ENCODE measurements around the gene IVNS1ABP.

The IVNS1ABP gene

GRCh38 chr1:185293967-185294542, 23.0 kb downstream of the IVNS1ABP start:
- no peak for DNase-seq (ENCODE audit: low spot score)

- DNase-seq (ENCODE audit: low spot score): no peak
Measured at GRCh38 chr1:185292237-185292636, 24.8 kb downstream of the IVNS1ABP start.

DNA sequence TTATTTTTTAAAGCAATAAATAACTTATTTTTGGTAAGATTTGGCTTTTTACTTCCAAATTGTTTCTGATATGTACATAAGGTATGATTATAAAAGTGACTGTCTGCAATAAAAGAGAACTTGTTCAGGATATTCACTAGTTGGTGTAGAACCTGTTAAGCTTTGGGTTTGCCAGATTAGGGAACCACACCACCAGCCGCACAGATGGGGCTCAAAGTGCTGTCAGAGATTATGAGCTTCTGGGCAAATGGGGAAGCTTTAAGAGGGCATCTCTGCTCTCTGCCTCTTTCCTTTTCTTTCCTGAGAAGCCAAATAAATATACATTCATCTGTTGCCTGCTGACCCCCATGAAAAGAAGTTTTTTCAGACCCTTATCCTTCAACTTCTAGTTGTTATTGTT, 25.4 kb downstream of the IVNS1ABP start:
- peak; percentile 53 for DNase-seq (ENCODE audit: low spot score)

- no peak for DNase-seq (ENCODE audit: low spot score)
Measured at GRCh38 chr1:185291159-185291558, 25.9 kb downstream of the IVNS1ABP start.

- DNase-seq (ENCODE audit: low spot score): no peak
Measured at GRCh38 chr1:185289880-185290279, 27.2 kb downstream of the IVNS1ABP start.

- no peak for DNase-seq (ENCODE audit: low spot score)
Measured at GRCh38 chr1:185288435-185288834, 28.6 kb downstream of the IVNS1ABP start.

- no peak for DNase-seq (ENCODE audit: low spot score)
Measured at GRCh38 chr1:185287451-185287850, 29.6 kb downstream of the IVNS1ABP start.

GRCh38 chr1:185284533-185285276, 32.3 kb downstream of the IVNS1ABP start:
- DNase-seq (ENCODE audit: low spot score): peak; percentile 79

DNA sequence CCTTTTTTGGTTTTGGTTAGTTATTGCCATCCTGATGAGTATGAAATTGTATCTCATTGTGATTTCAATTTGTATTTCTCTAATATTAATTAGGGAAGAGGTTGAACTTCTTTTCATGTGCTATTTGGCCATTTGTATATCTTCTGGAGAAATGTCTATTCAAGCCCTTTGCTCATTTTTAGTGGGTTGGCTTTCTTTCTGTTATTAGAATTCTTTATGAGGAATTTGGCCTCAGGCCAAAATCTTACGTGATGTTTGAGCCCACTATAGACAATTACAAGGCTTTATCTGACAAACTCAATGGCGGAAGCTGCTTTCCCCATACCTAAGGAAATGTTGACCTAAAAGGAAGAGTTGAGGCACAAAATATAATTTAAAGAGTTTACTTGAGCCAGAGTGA, 32.9 kb downstream of the IVNS1ABP start:
- DNase-seq (ENCODE audit: low spot score): peak; percentile 63

GRCh38 chr1:185281245-185281644, 35.8 kb downstream of the IVNS1ABP start:
- no peak for DNase-seq (ENCODE audit: low spot score)

- no peak for DNase-seq (ENCODE audit: low spot score)
Measured at GRCh38 chr1:185280589-185280988, 36.5 kb downstream of the IVNS1ABP start.

GRCh38 chr1:185279571-185279970, 37.5 kb downstream of the IVNS1ABP start:
- no peak for DNase-seq (ENCODE audit: low spot score)

- DNase-seq (ENCODE audit: low spot score): no peak
Measured at GRCh38 chr1:185271921-185272320, 45.1 kb downstream of the IVNS1ABP start.

DNA sequence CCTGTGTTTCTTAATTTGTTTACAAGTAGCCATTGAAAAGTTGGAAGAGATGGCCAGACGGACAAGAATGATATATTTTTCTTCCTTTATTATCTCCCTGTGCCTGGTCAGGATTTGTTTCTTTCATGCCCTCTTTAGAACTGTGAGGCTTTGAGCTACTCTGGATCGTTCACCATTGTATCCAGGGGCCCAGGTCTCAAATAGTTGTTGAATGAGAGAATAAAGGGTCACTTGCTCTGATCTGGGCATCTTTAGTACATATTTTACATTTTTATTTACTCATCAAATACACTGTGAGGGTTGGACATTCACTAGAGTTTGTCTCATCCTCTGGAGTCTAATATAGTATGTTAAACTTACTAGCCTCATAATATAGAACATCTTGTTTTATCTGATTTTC, 48.7 kb downstream of the IVNS1ABP start:
- DNase-seq (ENCODE audit: low spot score): no peak

- DNase-seq (ENCODE audit: low spot score): no peak
Measured at GRCh38 chr1:185267701-185268100, 49.3 kb downstream of the IVNS1ABP start.

GRCh38 chr1:185267301-185267700, 49.7 kb downstream of the IVNS1ABP start:
- no peak for DNase-seq (ENCODE audit: low spot score)

DNA sequence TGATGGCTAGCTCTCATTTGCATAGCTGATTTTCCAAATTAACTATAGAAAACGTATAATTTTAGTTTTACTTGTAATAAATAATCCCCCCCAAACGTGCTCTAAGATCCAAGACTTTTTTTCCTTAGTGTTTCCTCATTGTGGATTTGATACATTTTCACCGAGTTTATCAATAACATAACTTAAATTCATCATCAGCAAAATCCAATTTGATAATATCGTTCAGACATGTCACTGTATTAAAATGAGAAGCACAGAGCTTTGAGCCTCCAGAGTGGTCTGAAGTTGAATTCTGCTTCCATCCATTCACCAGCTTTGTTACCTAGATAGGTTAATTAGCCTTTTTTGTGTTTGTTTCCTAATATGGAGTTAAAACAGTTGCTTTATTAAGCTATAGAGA, 51.7 kb downstream of the IVNS1ABP start:
- DNase-seq (ENCODE audit: low spot score): no peak

DNA sequence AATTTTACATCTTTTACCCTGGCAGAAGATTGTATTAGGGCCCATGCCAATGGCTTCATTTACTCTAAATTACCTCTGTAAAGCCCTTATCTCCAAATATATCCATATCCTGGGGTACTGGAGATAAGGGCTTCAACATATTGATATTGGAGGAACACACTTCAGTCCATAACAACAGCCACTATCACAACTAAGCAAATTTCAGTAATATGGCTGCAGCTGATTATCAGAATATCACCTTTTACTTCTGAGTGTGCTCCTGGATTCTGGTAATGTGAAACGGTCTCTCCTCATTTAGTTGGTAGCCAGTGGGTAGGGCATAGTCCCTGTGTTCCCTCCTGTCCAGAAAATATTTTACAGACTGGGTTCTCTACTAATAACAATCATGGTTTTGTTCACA, 53.3 kb downstream of the IVNS1ABP start:
- no peak for DNase-seq (ENCODE audit: low spot score)

DNA sequence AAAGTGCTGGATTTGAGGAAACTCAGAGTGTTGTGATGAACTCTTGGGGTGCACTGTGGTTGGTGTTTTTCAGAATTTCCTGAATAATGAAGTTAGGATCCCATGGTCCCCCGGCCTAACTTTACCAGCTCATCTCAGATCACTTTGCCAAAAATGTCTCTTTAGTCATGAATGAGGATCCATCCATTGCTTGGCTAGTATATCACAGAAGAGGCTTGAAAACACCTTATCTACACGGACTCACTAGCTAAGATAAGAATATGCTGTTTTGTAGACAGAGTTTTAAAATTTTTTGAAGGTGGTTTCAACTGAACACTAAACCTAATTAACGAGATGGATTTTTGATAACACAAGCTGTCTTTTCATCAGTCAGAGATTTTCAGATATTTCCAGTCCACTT, 53.8 kb downstream of the IVNS1ABP start:
- no peak for DNase-seq (ENCODE audit: low spot score)

- no peak for DNase-seq (ENCODE audit: low spot score)
Measured at GRCh38 chr1:185262151-185262550, 54.9 kb downstream of the IVNS1ABP start.

DNA sequence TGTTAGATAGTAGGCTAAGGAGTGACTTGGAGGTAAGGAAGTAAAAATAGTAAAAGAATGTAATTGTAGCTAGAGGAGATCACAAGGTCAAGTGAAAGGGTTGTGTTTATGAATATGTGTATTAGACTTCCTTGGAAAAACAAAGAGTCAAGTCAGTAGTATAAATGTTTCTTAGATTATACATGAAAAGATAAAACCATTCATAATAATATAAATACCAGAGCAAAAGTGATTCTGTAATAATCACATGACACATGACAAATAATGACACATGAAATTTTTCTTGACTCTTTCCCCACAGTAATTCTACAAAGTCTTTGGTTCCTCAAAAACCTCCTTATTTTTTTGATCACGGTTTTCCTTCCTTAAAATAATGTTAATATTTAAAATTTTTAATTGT, 56.4 kb downstream of the IVNS1ABP start:
- no peak for DNase-seq (ENCODE audit: low spot score)

- no peak for DNase-seq (ENCODE audit: low spot score)
Measured at GRCh38 chr1:185258676-185259075, 58.4 kb downstream of the IVNS1ABP start.

- no peak for DNase-seq (ENCODE audit: low spot score)
Measured at GRCh38 chr1:185257950-185258208, 59.2 kb downstream of the IVNS1ABP start.

Data from hematopoietic multipotent progenitor cell treated with erythropoietin and hydrocortisone succinate and interleukin-3 and kit ligand, for 17 days (in vitro differentiated cells).